Mesothelial cell of epicardium (in vitro differentiated cells): ENCODE results near the gene RCE1. TPM values are rescaled to one million over a fixed set of nuclear protein-coding genes. Genes with fewer than 3 reads are reported as not detected.
"Not testable (repeated sequence)": the region's sequence is repeated elsewhere in the genome, so short reads cannot be mapped to it uniquely, and the experiment has no call there.

Experiments used
- DNase-seq, 2 experiments: peaks; one replicate each; pipeline ENCODE4 v3.0.0; 2021; ENCODE audit warnings: low spot score in 2 of 2; ENCODE audit not compliant: unreplicated experiment in 2 of 2
- H3K27ac Mint-ChIP-seq: 2 replicates; pipeline ENCODE4 v1.8.0; 2021; ENCODE audit warnings: mixed read lengths
- H3K27me3 Mint-ChIP-seq: 2 replicates; pipeline ENCODE4 v1.8.0; 2021; ENCODE audit warnings: low read depth, mixed read lengths
- H3K36me3 Mint-ChIP-seq: 2 replicates; pipeline ENCODE4 v1.8.0; 2021; ENCODE audit warnings: mixed read lengths
- H3K4me1 Mint-ChIP-seq: 2 replicates; pipeline ENCODE4 v1.8.0; 2021; ENCODE audit warnings: mixed read lengths
- H3K4me3 Mint-ChIP-seq: 2 replicates; pipeline ENCODE4 v1.8.0; 2021; ENCODE audit warnings: mild to moderate bottlenecking, moderate library complexity, mixed read lengths
- H3K9me3 Mint-ChIP-seq: 2 replicates; pipeline ENCODE4 v1.8.0; 2021; ENCODE audit warnings: mixed read lengths
- total RNA-seq: library from RNA; stranded (reverse); gene quantifications from 3 replicates; pipeline ENCODE4 v1.2.1, GENCODE V29; 2021
- TF ChIP-seq, protein P1 (sequence below): fragments of 200-600 bp; sonication (generic); IDR thresholded peaks from one replicate; pipeline ENCODE4 v1.5.0; 2021; ENCODE audit warnings: antibody characterized with exemption; ENCODE audit not compliant: unreplicated experiment

RCE1 gene, protein sequence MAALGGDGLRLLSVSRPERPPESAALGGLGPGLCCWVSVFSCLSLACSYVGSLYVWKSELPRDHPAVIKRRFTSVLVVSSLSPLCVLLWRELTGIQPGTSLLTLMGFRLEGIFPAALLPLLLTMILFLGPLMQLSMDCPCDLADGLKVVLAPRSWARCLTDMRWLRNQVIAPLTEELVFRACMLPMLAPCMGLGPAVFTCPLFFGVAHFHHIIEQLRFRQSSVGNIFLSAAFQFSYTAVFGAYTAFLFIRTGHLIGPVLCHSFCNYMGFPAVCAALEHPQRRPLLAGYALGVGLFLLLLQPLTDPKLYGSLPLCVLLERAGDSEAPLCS
- 27.0 to 27.8 TPM (median 27.2 TPM) in 3 replicates for total RNA-seq

DNA sequence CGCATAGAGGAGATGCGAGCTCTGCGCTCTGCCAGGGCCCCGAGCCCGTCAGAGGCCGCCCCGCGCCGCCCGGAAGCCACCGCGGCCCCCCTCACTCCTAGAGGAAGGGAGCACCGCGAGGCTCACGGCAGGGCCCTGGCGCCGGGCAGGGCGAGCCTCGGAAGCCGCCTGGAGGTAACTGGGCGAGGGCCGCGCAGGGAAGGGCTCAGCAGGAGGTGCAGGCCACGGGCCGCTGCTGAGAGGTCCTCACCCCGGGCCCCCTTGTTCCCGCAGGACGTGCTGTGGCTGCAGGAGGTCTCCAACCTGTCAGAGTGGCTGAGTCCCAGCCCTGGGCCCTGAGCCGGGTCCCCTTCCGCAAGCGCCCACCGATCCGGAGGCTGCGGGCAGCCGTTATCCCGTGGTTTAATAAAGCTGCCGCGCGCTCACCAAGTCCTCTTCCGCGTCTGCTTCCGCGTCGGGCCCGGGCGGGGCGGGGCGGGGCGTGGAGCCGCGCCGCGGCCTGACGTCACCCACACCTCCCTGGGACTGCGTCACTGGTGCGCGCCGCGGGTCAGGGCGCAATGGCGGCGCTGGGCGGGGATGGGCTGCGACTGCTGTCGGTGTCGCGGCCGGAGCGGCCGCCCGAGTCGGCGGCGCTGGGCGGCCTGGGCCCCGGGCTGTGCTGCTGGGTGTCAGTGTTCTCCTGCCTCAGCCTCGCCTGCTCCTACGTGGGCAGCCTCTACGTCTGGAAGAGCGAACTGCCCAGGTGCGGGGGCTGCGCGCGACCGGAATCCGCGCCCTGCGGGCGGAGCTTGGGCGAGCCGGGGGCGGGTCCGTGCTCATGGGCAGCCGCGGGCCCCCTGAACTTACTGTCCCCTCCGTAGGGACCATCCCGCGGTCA is at the start of gene RCE1:
Gene RCE1 (plus strand): TSS at position 546 of the 880 bp plus-strand sequence. CDS start 15 bp downstream, at position 561.
- peak; percentile 88 to 95 for DNase-seq
- peak within 1 kb of the TSS; percentile 93 for H3K4me3 Mint-ChIP-seq
- TF ChIP-seq, protein P1, sequence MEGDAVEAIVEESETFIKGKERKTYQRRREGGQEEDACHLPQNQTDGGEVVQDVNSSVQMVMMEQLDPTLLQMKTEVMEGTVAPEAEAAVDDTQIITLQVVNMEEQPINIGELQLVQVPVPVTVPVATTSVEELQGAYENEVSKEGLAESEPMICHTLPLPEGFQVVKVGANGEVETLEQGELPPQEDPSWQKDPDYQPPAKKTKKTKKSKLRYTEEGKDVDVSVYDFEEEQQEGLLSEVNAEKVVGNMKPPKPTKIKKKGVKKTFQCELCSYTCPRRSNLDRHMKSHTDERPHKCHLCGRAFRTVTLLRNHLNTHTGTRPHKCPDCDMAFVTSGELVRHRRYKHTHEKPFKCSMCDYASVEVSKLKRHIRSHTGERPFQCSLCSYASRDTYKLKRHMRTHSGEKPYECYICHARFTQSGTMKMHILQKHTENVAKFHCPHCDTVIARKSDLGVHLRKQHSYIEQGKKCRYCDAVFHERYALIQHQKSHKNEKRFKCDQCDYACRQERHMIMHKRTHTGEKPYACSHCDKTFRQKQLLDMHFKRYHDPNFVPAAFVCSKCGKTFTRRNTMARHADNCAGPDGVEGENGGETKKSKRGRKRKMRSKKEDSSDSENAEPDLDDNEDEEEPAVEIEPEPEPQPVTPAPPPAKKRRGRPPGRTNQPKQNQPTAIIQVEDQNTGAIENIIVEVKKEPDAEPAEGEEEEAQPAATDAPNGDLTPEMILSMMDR, result no peak
- H3K27me3 Mint-ChIP-seq, result no peaks in the 10 kb centered on the region
- H3K27ac Mint-ChIP-seq, result peak within 1 kb of the TSS; percentile 94
- no peaks in the 10 kb centered on the region for H3K9me3 Mint-ChIP-seq
- peaks cover 23% of the 10 kb centered on the region for H3K4me1 Mint-ChIP-seq
- peaks cover 3% of the 10 kb centered on the region for H3K36me3 Mint-ChIP-seq

DNA sequence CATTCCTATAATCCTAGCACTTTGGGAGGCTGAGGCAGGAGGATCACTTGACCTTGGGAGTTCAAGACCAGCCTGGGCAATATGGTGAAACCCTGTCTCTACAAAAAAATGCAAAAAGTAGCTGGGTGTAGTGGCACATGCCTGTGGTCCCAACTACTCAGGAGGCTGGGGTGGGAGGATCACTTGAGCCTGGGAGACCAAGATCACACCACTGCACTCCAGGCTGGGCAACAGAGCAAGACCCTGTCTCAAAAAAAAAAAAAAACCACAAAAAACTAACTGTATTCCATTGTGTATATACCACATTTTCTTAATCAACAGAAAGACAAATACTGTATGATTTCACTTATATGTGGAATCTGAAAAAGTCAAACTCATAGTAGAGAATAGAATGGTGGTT is 43.4 kb upstream of the RCE1 start:
- H3K4me1 Mint-ChIP-seq, H3K9me3 Mint-ChIP-seq, H3K27me3 Mint-ChIP-seq: not testable (repeated sequence)

DNA sequence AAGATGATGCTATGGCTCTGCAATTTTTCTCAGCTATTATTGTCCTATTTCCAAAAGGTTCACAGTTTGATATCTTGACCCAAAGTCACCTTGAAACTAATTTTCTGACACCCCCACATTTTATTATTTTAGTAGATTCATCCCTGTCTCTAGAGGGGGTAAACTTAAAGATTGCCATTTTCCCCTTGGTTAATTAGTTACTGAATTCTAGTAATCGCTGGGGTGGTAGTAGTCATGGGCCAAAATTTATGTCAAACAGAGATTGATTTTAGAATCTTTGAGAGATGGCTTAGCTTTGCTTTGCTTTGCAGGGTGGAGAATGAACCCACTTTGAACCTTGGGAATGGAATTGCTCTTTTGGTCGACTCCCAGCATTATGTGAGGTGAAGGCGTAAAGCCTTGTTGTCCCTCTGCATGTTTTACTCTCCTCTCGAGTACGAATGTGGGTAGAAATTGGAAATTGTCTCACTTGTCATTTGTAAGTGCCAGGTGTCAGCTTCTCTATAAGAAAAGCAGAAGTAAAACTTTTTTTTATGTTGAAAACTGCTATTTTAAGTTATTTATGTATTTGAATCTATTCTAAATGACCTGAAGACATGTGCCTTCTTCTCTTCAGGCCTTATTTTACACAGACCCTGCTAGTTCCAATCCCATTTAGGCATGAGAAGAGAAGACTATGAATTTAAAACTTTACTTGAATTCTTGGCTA is 42.4 kb upstream of the RCE1 start:
- TF ChIP-seq, protein P1, result no peak
- Mint-ChIP-seq H3K4me1 (no peaks in the 10 kb centered on the region), H3K36me3 (peaks cover 6% of the 10 kb centered on the region), H3K4me3 (no peak overlapping the region), H3K9me3 (no peaks in the 10 kb centered on the region), H3K27me3 (no peaks in the 10 kb centered on the region), H3K27ac (no peak overlapping the region)
- no peak for DNase-seq

More for the DNA sequence above, 43.4 kb upstream of the RCE1 start:
- not testable (repeated sequence) for H3K4me3 Mint-ChIP-seq, H3K27ac Mint-ChIP-seq, DNase-seq, H3K36me3 Mint-ChIP-seq

DNA sequence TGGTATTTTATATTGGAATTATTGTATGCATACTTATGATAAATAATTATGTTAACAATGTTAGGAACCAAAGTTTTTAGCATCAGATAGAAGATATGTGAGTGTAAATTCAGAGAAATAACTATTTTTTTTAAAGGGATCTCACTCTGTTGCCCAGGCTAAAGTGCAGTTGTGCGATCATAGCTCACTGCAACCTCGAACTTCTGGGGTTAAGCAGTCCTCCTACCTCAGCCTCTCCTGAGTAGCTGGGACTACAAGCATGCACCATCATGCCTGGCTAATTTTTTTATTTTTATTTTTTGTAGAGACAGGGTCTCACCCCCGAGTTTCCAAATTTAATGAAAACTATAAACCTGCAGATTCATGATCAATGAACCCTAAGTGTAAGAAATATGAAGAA is 33.6 kb upstream of the RCE1 start:
- H3K4me1 Mint-ChIP-seq, result no peaks in the 10 kb centered on the region
- H3K27ac Mint-ChIP-seq, result no peak overlapping the region
- H3K4me3 Mint-ChIP-seq, result no peak overlapping the region
- peaks cover 11% of the 10 kb centered on the region for H3K36me3 Mint-ChIP-seq
- H3K9me3 Mint-ChIP-seq, result peaks cover 4% of the 10 kb centered on the region
- H3K27me3 Mint-ChIP-seq, result no peaks in the 10 kb centered on the region
- TF ChIP-seq, protein P1, result no peak
- DNase-seq, result no peak

DNA sequence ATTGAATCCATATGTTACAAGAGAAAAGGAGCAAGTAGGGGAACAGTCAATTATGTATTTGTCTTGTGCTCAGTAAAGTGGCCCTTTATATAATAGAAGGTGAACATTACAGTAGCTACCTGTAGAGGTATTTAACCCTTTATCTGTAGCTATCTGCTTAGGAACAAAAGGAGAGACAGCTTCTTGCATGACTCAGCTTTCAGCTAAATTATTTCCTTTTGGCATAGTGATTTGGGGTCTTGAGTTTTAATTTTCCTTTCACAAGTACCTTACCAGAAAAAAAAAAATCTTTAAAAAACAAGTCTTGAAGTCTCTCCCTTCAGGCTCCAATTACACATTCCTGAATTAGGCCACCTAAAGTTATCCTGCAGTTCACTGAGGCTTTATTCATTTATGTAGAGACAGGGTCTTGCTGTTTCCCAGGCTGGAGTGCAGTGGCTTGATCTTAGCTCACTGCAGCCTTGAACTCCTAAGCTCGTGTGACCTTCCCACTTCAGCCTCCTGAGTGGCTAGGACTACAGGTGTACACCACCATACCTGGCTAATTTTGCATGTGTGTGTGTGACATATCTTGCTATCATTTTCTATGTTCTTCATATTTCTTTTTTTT is 32.6 kb upstream of the RCE1 start:
- no peak overlapping the region for H3K27ac Mint-ChIP-seq
- peaks cover 4% of the 10 kb centered on the region for H3K9me3 Mint-ChIP-seq
- TF ChIP-seq, protein P1, result no peak
- peaks cover 11% of the 10 kb centered on the region for H3K36me3 Mint-ChIP-seq
- H3K27me3 Mint-ChIP-seq, result no peaks in the 10 kb centered on the region
- no peaks in the 10 kb centered on the region for H3K4me1 Mint-ChIP-seq
- no peak for DNase-seq
- no peak overlapping the region for H3K4me3 Mint-ChIP-seq
